ENCODE data around the gene TCEANC2.
"Not testable (repeated sequence)": the region's sequence is repeated elsewhere in the genome, so short reads cannot be mapped to it uniquely, and the experiment has no call there.

The TCEANC2 gene

GRCh38 chr1:54027848-54028247 is 25.6 kb upstream of the TCEANC2 start:
- DNase-seq (ENCODE audit: low spot score): no peak

DNA sequence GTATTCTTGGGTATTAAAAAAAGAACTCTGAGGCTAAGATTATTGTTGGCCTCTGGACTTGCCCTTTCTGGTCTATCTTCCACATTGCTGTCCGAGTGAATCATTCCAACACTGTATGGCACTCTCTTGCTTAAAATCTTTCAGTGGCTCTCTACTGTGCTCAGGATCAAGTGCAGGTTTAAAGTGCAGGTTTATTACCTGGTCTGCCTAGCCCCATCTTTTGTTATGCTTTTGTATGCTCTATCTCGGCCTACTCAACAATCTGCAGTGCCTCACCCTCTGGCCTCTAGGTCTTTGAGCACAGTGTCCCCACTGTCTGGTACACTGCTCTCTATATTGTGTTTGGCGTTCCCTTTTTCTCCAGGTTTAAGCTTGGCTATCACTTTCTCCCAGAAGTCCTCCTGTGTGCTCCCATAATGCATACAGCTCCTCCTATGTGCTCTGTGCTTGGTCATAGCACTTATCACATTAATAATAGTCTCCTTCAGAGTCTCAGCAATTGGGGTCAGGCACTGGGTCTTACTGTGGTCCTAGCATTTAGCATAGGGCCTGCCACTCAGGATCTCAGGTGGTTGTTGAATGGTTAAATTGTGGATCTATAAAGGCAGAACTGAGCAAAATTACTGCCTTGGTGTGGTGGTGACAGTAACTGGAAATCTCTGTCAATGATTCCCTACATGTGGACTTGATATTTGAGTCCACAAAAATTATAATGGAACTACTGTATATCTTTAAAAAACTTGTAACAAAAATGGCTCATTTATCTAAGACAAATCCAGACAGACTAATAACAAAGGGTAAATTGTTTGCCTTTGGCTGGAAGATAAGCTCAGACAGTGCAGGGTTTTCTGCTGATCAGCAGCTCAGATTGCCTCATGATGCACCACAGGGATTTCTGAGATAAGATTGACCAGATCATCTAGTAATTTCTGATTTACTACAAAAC is 24.8 kb upstream of the TCEANC2 start:
- no peak for DNase-seq (ENCODE audit: low spot score)

DNA sequence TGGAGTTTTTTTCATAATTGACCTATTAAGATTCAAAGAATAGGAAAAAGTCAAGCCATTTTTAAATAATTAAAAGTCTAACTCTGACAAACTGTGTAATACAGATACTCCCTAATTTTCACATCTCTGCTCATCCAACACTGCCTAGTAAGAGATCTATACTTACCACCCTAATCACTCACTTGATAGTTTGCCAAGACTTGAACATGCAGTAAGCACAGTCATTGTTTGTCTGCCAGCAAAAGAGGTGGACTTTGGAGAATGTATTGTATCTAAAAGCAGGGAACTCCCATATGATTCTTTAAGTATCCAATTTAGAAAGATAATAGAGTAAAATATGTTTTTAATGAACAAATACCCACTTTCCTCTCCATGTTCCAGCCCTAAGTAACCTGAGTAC is 15.9 kb upstream of the TCEANC2 start:
- no peak for DNase-seq (ENCODE audit: low spot score)

GRCh38 chr1:54041806-54042205 is 11.6 kb upstream of the TCEANC2 start:
- no peak for DNase-seq (ENCODE audit: low spot score)

DNA sequence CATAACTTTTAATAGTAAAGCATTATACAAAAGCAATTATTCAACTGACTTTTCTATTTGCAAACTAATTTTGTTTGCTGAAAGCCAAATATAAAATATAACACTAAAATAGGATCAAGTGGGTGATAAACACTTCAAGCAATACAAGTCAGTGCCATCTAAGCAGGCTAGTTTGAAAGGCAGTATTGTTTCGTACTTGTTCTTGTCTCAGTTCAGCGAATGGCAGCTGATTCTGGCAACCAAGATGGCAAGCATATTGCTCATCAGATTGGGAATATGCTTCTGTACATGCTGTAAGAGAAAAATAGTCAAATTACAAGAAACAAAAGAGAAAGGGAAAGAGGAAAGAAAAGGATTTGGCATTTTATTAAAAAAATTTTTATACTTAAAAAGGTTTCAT is 7.9 kb upstream of the TCEANC2 start:
- no peak for DNase-seq (ENCODE audit: low spot score)

- no peak for DNase-seq (ENCODE audit: low spot score)
These were observed 6.6 kb upstream of the TCEANC2 start for GRCh38 chr1:54046671-54047383.

DNA sequence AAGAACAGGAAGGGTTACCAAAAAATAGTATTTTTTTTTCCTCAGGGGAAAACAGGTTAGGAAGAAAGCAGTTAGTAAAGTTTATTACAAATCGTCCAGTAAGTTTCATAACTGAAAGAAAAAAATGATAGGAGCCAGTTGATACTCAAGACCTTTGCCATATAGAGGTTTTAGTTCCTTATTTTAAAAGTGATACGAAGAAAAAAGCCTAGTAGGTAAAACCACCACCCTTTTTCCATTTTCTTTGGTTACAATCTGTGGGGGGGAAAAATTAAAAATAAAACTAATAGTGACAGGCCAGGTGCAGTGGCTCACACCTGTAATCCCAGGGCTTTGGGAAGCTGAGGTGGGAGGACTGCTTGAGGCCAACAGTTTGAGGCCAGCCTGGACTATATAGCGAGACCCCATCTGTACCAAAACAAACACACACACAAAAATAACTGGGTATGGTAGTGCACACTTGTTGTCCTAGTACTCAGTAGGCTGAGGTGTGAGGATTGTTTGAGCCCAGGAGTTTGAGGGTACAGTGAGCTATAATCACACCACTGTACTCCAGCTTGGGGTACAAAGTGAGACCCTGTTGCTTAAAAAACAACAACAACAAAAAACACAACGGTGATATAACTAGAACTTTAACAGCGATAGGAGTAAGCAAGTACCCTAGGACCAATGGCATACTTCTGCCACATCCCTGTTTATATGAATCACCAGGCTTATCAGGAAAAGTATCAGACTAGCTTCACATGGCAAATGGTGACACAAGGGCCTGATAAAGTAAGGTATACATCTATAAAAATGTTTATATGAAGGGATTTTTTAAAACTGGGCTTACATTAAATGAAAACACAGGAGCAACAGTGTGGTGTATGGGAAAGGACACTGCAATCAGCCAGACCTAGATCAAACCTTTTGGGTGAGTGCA is 5.8 kb upstream of the TCEANC2 start:
- no peak for DNase-seq (ENCODE audit: low spot score)

DNA sequence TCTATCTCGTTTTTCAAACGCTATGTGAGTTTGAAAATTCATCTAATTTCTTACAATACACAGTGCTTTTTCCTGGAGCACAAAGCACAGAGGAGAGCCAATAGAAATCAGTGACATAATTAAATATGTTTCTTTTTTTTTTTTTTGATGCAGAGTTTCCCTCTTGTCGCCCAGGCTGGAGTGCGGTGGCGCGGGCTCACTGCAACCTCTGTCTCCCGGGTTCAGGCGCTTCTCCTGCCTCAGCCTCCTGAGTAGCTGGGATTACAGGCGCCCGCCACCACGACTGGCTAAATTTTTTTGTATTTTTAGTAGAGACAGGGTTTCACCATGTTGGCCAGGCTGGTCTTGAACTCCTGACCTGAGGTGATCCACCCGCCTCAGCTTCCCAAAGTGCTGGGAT is 3.0 kb upstream of the TCEANC2 start:
- DNase-seq (ENCODE audit: low spot score): not testable (repeated sequence)

- no peak for DNase-seq (ENCODE audit: low spot score)
These were observed 1.4 kb upstream of the TCEANC2 start for GRCh38 chr1:54051933-54052430.

- peak; percentile 61 for DNase-seq (ENCODE audit: low spot score)
These were observed 926 bp upstream of the TCEANC2 start for GRCh38 chr1:54052431-54052933.

- DNase-seq (ENCODE audit: low spot score): peak; percentile 30
These were observed 483 bp downstream of the TCEANC2 start for GRCh38 chr1:54053745-54054437.

- DNase-seq (ENCODE audit: low spot score): no peak
These were observed 986 bp downstream of the TCEANC2 start for GRCh38 chr1:54054438-54054749.

GRCh38 chr1:54064299-54064698 is 10.9 kb downstream of the TCEANC2 start:
- no peak for DNase-seq (ENCODE audit: low spot score)

DNA sequence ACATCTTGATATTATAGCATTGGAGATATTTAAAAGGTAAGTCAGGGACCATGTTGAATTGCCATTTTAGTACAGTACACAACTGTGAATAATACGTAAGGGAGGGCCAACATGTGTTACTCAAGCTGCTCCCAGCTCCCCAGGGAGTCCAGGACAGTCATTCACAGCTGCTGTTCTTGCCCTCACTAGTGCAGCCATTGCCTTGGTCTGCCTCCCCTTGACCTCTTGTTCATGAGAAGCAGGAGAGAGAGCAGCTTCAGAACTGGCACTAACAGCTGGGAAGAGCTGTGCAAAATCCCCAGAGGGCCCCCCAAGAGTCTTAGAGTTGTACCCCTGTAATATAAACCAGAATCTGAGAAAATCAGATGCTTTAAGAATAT is 16.4 kb downstream of the TCEANC2 start:
- peak; percentile 10 for DNase-seq (ENCODE audit: low spot score)

GRCh38 chr1:54070171-54070837 is 16.9 kb downstream of the TCEANC2 start:
- DNase-seq (ENCODE audit: low spot score): peak; percentile 78

DNA sequence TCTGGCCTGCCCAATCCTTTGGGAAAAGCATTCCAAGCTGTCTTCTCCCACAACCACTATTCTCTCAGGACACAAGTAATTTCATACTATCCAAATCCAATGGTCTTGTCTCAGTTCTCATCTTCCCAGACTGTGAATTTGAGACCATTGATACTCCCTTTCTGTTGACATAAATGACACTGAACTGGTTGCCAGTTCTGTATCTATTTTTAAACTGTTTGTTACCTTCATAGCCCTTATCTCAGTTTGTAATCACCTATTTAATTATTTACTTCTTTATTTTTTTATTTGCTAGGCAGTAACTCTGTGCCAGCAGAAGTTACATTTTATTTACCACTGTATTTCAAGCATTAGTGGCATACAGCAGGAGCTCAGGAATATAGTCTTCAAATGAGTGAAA is 24.0 kb downstream of the TCEANC2 start:
- no peak for DNase-seq (ENCODE audit: low spot score)

DNA sequence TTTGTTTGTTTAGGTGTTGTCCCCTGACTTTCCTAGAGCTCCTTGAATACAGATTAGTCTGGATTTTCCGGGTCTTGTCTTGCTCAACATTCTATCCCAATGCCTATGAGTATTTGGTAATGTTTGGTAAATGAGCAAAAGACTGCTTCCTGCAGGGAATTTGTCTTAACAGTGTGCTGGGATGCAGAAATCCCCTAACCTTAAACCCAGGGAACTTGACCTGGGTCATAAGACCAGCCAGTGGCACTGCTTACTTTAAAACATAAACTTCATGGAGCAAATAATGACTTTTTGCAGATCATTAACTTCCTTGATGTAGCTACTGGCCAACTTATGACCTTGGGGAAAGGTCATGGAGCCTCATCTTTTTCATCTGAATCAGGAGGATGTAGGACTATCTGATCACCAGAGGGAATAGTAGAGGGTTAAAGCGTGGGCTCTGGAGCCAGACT is 27.2 kb downstream of the TCEANC2 start:
- DNase-seq (ENCODE audit: low spot score): no peak

- peak; percentile 71 for DNase-seq (ENCODE audit: low spot score)
These were observed 28.2 kb downstream of the TCEANC2 start for GRCh38 chr1:54081306-54082270.

DNA sequence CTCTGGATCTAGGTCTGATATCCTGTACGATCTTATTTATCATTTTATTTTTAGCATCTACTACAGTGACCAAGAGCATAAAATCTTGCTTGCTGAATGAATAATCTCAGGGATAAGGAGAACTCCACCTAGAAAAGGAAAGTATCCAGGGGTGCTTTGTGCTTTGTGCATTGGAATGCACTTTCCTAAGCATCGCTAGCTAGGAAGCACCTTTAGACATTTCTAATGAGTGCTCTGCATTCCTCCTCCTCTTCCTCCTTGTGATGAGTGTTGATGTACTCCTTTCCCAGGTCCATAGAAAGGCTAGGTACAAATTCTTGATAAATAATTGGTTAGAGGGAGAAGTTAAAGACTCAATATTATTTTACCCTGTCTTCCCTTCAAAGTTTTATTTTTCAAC is 31.4 kb downstream of the TCEANC2 start:
- DNase-seq (ENCODE audit: low spot score): no peak

- DNase-seq (ENCODE audit: low spot score): no peak
These were observed 33.3 kb downstream of the TCEANC2 start for GRCh38 chr1:54086754-54087153.

Measured in AG08395 (cell line).